IPS DF 4.7 (cell line): ENCODE data around the gene ABHD11.
"Not testable (repeated sequence)": the region's sequence is repeated elsewhere in the genome, so short reads cannot be mapped to it uniquely, and the experiment has no call there.

Experiments used
- DNase-seq: peaks from one replicate; pipeline ENCODE4 v3.0.0-alpha.2; 2013; ENCODE audit warnings: low spot score; ENCODE audit errors: extremely low read depth

The ABHD11 gene

GRCh38 chr7:73746378-73746777 lies 7.8 kb upstream of the ABHD11 start:
- no peak for DNase-seq

GRCh38 chr7:73742753-73743641 lies 4.4 kb upstream of the ABHD11 start:
- peak; percentile 78 for DNase-seq

- DNase-seq = no peak
These were observed 3.7 kb upstream of the ABHD11 start for GRCh38 chr7:73742338-73742752.

- DNase-seq = peak; percentile 49
These were observed 3.0 kb upstream of the ABHD11 start for GRCh38 chr7:73741600-73741999.

- no peak for DNase-seq
These were observed 2.2 kb upstream of the ABHD11 start for GRCh38 chr7:73740771-73741170.

- DNase-seq = no peak
These were observed 1.6 kb upstream of the ABHD11 start for GRCh38 chr7:73740212-73740611.

- DNase-seq = no peak
These were observed 775 bp upstream of the ABHD11 start for GRCh38 chr7:73739387-73739767.

GRCh38 chr7:73738220-73738611 lies 386 bp downstream of the ABHD11 start:
- DNase-seq = no peak

- DNase-seq = no peak
These were observed 947 bp downstream of the ABHD11 start for GRCh38 chr7:73737491-73738219.

- DNase-seq = no peak
These were observed 1.7 kb downstream of the ABHD11 start for GRCh38 chr7:73736885-73737284.

GRCh38 chr7:73735528-73735905 lies 3.1 kb downstream of the ABHD11 start:
- no peak for DNase-seq

GRCh38 chr7:73734619-73735527 lies 3.7 kb downstream of the ABHD11 start:
- DNase-seq = peak; percentile 66

- no peak for DNase-seq
These were observed 6.2 kb downstream of the ABHD11 start for GRCh38 chr7:73732397-73732796.

GRCh38 chr7:73730485-73730884 lies 8.1 kb downstream of the ABHD11 start:
- DNase-seq = no peak

- DNase-seq = no peak
These were observed 10.1 kb downstream of the ABHD11 start for GRCh38 chr7:73728551-73728950.

GRCh38 chr7:73727952-73728351 lies 10.7 kb downstream of the ABHD11 start:
- no peak for DNase-seq

GRCh38 chr7:73726083-73726466 lies 12.5 kb downstream of the ABHD11 start:
- DNase-seq = no peak

- DNase-seq = no peak
These were observed 14.8 kb downstream of the ABHD11 start for GRCh38 chr7:73723813-73724212.

GRCh38 chr7:73722785-73723184 lies 15.8 kb downstream of the ABHD11 start:
- no peak for DNase-seq

GRCh38 chr7:73722182-73722581 lies 16.4 kb downstream of the ABHD11 start:
- not testable (repeated sequence) for DNase-seq

GRCh38 chr7:73721377-73721817 lies 17.2 kb downstream of the ABHD11 start:
- no peak for DNase-seq

- not testable (repeated sequence) for DNase-seq
These were observed 18.2 kb downstream of the ABHD11 start for GRCh38 chr7:73720443-73720842.
